Activated CD8-positive, alpha-beta memory T cell treated with anti-CD3 and anti-CD28 coated beads, Interleukin-2, amount 50 U/mL, for 24 hours (primary cell): ENCODE results near the gene FGB.
A peak's percentile ranks its signal among the peaks of the same experiment; 100 is the strongest.

ENCODE experiments used
- DNase-seq: peaks from one replicate; pipeline ENCODE4 v3.0.0-alpha.2; 2020; ENCODE audit errors: extremely low read depth

Gene FGB

GRCh38 chr4:154562697-154563254, at the start of gene FGB:
Gene FGB (plus strand): TSS chr4:154563011. CDS start chr4:154563019, 8 bp downstream.
- DNase-seq = no peak

- no peak for DNase-seq
These were observed 46.3 kb upstream of the FGB start for GRCh38 chr4:154516318-154517029.

GRCh38 chr4:154517591-154517990, 45.2 kb upstream of the FGB start:
- DNase-seq = no peak

- no peak for DNase-seq
These were observed 43.6 kb upstream of the FGB start for GRCh38 chr4:154519214-154519613.

GRCh38 chr4:154521607-154522006, 41.2 kb upstream of the FGB start:
- DNase-seq = no peak

- DNase-seq = no peak
These were observed 36.7 kb upstream of the FGB start for GRCh38 chr4:154526151-154526550.

- DNase-seq = no peak
These were observed 35.5 kb upstream of the FGB start for GRCh38 chr4:154527308-154527707.

GRCh38 chr4:154528869-154529268, 33.9 kb upstream of the FGB start:
- no peak for DNase-seq

GRCh38 chr4:154529728-154530519, 32.9 kb upstream of the FGB start:
- no peak for DNase-seq

GRCh38 chr4:154534296-154534695, 28.5 kb upstream of the FGB start:
- DNase-seq = no peak

GRCh38 chr4:154542271-154542879, 20.4 kb upstream of the FGB start:
- DNase-seq = no peak

GRCh38 chr4:154545689-154546088, 17.1 kb upstream of the FGB start:
- DNase-seq = no peak

- DNase-seq = peak; percentile 91
These were observed 12.7 kb upstream of the FGB start, which contains the start of gene PLRG1 for GRCh38 chr4:154549894-154550790. Gene PLRG1 (minus strand): TSS chr4:154550400. CDS start chr4:154550308, 92 bp downstream.

- peak; percentile 32 for DNase-seq
These were observed 10.7 kb upstream of the FGB start for GRCh38 chr4:154551872-154552686.

- no peak for DNase-seq
These were observed 3.7 kb upstream of the FGB start for GRCh38 chr4:154559141-154559493.

- no peak for DNase-seq
These were observed 3.1 kb upstream of the FGB start for GRCh38 chr4:154559494-154560418.

GRCh38 chr4:154560419-154560801, 2.4 kb upstream of the FGB start:
- DNase-seq = no peak

- no peak for DNase-seq
These were observed 2.0 kb upstream of the FGB start for GRCh38 chr4:154560824-154561231.

GRCh38 chr4:154564311-154564710, 1.5 kb downstream of the FGB start:
- no peak for DNase-seq
